ENCODE measurements around the gene LZTR1.

- TF ChIP-seq CTCF (conservative IDR thresholded peaks at IDR 0.05; ENCODE audit: low read depth, low read length) (no peak), EZH2 (IDR thresholded peaks at IDR 0.05; ENCODE audit: borderline replicate concordance, low read depth, low read length, poor library complexity, severe bottlenecking) (no peak)
Measured at GRCh38 chr22:21030621-21031544, 48.8 kb downstream of the LZTR1 start.

Data from A673 (cell line).